Measurements from ENCODE around the gene NPY2R.

Gene NPY2R

GRCh38 chr4:155252327-155252726 lies 43.9 kb downstream of the NPY2R start:
- DNase-seq = no peak

- DNase-seq = no peak
These were observed 55.0 kb downstream of the NPY2R start for GRCh38 chr4:155263480-155263879.

GRCh38 chr4:155265113-155265512 lies 56.7 kb downstream of the NPY2R start:
- no peak for DNase-seq

Data from stimulated activated CD4-positive, alpha-beta T cell treated with anti-CD3 and anti-CD28 coated beads, Interleukin-4, amount 100 ng/mL, for 4 hours (primary cell).